RPMI8226 (cell line): ENCODE data around the gene EVC.
"Not testable (repeated sequence)": the region's sequence is repeated elsewhere in the genome, so short reads cannot be mapped to it uniquely, and the experiment has no call there.

ENCODE experiments used
- DNase-seq: peaks from one replicate; pipeline ENCODE4 v3.0.0-alpha.2; 2015

Gene EVC

DNA sequence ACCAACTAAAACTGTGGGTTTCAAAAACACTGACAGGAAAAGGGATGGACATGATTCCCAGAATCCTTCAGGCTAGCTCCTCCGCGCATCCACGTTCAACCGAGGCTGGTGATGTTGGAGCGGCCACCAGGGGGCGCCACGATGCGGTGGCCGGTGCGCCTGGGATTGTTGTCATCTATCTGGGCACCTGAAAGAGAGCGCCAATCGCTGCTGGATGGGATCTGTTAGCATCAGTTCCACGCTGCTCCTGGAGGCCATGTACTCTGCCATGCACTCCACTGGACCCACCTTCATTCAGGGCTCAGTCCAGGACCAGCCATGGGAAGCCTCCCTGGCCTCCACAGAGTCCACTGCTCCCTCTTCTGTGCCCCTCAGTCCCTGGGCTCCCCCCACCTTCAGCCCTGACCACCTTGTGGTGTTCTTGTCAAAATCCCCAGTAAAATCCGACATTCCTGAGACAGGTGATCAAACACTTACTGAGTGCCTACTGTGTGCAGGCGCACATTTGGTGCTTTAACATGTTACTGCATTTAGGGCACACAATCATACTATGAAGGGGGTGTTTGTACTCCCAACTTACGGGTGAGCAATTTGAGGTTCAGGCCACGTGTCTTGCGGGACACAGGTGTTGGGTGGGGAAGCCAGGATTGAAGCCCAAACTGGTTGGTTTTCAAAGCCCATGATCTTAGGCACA lies 110.8 kb downstream of the EVC start:
- no peak for DNase-seq

DNA sequence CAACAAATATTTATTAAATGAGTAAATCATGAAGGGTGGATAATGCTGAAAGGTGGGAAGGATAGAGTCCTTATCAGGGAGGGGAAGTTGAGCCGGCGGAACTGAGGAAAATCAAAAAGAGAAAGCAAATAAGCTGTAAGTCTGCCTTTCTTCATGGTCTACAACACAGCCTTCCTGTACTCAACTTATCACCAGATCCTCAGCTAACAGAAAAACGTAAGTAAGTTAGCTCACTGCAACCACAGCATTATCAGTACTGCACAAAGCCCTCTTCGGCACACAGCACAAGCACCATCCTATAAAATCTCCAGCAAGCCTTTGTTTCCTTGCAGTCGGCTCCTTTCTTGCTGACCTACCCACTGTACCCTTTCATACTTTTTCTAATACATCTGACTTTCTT lies 111.6 kb downstream of the EVC start:
- DNase-seq: no peak

DNA sequence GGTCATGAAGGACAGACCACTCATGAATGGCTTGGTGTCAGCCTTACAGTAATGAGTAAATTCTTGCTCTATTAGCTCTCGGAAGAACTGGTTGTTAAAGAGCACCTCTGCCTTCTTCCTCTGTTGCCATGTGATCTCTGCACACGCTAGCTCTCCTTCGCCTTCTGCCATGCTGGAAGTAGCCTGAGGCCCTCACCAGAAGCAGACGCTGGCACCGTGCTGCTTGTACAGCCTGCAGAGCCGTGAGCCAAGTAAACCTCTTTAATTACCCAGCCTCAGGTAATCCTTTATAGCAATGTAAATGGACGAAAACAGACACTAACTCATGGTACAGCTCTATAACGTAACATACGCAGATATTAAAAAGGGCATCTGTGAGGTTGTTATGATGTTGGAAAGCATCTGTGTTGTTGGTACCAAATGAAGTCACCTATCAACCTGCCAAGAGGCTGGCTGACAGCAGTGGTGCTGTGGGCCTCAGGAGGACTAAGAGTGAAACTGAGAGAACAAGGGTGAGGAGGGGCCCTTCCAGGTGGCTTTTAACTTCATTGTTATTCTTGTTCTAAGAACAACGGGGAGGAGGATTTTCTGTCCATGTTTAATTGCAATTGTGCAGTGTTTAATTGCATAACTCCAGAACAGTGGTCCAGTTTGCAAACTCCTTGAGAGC lies 112.7 kb downstream of the EVC start:
- no peak for DNase-seq

DNA sequence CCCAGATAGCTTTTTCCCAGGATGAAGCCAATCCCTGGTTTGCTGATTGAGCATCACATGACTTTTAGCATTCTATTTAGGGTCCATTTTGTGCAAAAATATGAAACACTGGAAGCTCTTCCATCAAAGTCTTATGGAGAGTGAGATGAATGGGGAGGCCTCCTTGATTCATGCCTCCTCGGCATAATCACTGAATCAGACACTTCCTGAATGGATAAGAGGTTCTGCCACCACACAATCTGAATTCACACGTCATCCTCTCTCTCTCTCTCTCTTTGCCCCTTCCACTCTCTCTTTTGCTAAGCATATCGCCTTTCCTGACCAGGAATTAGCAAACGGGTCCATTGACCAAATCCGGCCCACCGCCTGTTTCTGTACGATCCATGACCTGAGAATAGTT lies 113.2 kb downstream of the EVC start:
- DNase-seq: no peak

GRCh38 chr4:5824635-5825034 lies 113.6 kb downstream of the EVC start:
- DNase-seq: peak; percentile 42

DNA sequence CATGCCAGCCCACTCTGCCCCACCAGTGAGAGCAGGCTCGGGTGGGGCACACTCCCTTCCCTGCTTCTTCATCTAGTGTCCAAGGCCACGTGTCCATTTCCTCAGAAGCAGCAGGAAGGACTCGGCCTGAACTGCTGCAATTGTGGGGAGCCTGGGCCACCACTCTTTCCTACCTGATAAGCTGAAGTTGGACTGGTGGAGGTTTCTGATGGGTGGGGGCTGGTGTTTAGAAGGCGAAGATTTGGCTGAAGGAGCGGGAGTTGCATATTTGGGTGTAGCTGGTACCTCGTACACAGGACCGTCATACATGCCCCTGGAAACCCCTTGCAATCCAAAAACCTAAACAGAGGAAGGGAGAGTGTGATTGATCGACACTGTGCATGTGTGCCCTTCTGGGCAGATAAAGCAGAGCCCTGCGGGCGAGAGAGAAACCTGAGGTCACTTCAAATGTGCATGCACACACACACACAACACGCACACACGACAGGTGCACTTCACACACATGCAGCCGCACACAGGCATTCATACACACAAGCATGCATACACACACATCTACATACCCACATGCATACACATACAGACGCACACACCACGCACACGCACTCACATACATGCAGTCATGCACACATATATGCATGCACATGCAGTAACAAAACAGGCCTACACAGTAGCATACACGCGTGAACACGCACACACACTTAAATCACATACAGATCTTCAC lies 114.5 kb downstream of the EVC start:
- no peak for DNase-seq

DNA sequence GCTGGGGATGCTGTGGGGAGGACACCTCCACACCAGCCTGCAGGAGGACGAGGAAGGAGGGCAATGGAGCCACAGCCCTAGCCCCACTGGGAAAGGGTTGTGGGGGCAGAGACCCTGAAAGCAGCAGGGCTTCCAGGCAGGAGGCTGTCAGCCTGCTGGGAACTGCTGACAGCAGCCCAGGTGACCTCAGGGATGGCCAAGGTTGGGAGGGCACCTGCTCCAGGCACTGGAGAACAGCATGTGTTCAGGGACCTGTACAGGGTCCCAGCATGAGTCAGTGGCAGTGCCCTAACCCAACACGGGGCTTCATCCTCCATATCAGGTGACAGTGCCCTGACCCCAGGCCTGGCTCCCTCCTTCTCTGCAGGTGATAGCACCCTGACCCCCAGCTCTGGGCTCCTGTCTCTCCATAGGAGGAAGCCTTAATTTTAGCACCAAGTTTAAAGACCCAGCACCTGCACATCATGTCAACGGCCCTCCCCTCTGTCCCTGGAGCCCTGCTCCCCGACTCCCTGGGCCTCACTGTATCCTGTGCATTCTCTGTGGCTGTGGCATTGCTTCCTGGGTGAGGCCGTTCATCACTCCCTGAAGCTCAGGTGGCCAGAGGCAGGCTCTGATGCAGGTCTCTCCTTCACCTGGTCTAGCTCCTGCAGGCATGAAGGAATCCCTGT lies 115.6 kb downstream of the EVC start:
- DNase-seq: no peak

GRCh38 chr4:5827108-5828004 lies 116.4 kb downstream of the EVC start:
- no peak for DNase-seq

- DNase-seq: no peak
These were observed 117.0 kb downstream of the EVC start for GRCh38 chr4:5828005-5828391.

DNA sequence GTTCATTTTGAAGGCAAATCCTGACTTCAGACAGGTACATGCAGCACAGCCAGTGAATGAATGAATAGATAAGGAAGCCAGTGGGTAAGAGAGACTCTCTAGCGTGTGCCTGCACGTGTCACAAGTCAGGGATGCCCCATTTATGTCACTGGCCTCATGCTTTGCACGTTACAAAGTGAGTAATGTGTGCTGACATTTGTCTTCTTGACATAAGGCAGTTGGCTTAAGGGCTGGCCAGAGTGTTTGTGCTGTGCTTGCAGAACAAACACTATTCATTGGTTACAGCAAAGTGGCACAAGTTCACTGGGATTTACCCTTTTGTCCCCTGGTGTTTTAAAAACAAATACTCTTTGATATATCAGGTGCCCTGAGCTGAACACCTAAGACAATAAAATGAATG lies 125.9 kb downstream of the EVC start:
- DNase-seq: no peak

GRCh38 chr4:5837483-5837882 lies 126.5 kb downstream of the EVC start:
- not testable (repeated sequence) for DNase-seq

DNA sequence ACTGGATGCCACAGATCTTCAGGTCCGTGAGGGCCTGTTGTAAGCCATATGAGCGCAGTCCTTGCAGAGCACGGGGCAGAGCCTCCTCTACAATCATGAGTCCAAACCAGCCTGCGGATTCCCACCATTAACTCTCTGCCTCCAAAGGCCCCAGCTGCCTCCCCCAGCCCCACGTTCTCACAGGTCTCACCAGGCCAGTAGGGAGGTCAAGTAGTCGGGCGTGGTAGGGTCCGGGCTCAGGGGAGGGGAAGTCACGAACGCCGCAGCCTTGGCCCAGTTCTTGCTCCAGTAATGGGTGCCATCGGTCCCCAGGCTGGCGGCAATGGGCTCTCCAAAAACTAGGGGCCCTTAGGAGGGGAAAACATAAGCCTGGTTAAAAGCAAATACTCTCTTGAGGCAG lies 128.3 kb downstream of the EVC start:
- DNase-seq: no peak

- no peak for DNase-seq
These were observed 129.0 kb downstream of the EVC start for GRCh38 chr4:5839751-5840674.

DNA sequence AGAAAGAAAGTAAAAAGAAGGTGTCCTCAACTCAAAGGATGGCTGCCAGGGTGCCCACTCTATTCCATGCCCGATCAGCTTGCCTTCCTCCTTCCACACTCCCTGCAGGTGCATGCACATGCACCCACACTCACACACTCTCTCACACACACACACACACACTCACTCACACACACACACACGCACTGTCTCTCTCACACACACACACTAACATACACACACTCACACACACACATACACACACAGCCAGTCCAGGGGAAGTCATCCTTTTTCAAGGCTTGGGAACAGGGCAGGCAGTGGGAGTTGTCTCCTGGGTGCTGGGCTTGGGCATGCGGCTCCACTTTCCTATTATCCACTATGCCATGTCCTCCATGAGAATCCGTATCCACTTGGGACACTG lies 131.5 kb downstream of the EVC start:
- no peak for DNase-seq

GRCh38 chr4:5843573-5844530 lies 132.9 kb downstream of the EVC start:
- DNase-seq: no peak

DNA sequence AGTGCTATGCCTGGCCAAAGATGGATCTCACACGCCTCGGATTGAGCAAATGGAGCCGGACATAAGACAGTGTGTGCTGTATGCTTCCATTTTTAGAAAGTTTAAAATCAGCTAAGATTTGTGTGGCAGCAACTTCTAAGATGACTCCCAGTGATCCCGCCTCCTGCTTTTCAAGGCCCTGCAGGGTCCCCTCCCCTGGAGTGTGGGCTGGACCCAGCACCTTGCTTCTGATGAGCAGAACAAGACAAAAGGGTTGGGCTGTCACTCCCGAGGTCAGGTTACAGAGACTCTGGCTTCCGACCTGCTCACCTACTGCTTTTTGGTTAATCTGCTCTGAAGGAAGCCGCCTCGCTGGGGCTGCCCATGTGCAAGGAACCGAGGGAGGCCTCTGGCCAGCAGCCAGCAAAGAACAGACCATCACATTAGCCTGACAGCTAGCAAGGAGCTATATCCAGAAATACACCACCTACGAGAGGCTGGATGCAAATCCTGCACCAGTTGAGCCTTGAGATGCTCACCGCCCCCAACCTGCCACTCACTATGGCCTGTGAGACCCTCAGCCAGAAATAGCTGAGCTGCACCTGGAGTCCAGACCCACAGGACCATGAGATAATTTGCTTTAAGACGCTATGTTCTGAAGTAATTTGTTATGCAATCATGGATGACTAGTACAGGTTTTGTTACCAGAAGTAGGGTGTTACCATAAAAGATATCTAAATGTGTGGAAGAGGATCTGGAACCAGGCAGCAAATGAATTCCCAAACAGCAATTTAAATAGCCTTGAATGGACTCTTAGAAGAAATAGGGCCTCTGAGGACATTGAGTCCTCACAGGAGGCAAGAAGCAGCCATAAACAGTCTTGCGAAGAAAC lies 134.3 kb downstream of the EVC start:
- no peak for DNase-seq

DNA sequence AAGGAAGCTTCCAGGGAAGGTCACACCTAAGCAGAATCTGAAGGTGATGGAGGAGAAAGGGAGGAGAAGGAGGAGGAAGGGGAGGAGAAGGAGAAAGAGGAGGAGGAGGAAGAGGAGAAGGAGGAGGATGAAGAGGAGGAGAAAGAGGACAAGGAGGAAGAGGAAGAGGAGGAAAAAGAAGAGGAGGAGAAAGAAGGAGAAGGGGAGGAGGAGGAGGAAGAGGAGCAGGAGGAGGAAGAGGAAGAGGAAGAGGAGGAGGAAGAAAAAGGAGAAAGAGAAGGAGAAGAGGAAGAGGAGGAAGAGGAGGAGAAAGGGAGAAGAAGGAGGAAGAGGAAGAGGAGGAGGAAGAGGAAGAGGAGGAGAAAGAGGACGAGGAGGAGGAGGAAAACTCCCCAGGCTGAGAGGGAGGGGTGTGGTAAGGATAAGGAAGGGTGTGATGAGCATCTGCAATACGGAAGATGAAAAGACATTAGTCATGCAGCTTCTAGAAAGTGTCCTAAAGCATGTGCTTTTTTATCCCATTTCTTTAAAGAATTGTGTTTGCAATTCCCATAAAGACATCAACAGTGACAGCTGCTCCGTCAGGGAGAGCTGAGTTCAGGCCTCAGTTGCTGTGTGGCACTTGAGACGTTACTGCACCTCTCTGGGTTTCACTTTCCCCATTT lies 140.8 kb downstream of the EVC start:
- no peak for DNase-seq

DNA sequence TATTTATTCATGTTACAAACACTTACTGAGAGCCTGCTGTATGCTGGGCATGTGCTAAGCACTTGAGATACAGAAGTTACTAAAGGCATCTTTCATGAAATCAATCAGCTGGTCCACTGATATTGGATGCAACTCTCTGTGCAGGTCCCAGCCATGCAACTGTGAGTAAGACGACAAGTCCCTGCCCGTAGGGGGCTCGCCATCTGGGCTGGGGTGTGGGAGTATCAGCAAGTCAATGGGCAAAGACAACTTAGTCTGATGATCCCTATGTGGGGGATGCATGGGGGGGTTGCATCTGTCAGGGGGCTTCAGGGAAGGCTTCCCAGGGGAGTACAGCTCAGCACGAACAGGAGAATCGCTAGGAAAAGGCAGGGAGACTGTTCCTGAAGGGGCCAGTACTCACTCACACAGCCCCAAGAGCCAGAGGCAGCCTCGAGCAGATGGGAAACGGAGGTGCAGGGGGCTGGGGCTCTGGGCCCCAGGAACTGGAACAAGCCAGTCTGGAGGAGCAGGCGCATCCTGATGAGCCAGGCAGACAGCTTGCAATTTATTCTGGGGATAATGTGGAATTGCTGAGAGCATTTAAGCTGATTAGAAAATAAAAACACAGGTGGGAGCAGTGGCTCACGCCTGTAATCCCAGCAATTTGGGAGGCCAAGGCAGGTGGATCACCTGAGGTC lies 141.7 kb downstream of the EVC start:
- DNase-seq: no peak
